Thoracic aorta (tissue), 2 donors: ENCODE measurements around the gene WDFY4. TPM values are rescaled to one million over a fixed set of nuclear protein-coding genes. Genes with fewer than 3 reads are reported as not detected.

Experiments
- ATAC-seq: fragments of 150-250 bp; one replicate; pipeline ENCODE4 v1.8.0; 2017; ENCODE audit warnings: low read depth; ENCODE audit not compliant: insufficient number of reproducible peaks, low FRiP score
- DNase-seq: peaks from one replicate; pipeline ENCODE4 v3.0.0-alpha.2; 2020; ENCODE audit warnings: low spot score
- H3K27ac ChIP-seq, 2 donors: fragments of 200-600 bp; sonication (generic); 1 replicate in 1 of 2; 2 replicates in 1 of 2; pipeline ENCODE4 v1.5.1; 2016; ENCODE audit warnings: mild to moderate bottlenecking in 2 of 2, moderate library complexity in 2 of 2
- H3K27me3 ChIP-seq: fragments of 200-600 bp; sonication (generic); replicated peaks from 2 replicates; pipeline ENCODE4 v1.6.0; 2016; ENCODE audit warnings: mild to moderate bottlenecking; ENCODE audit not compliant: insufficient read depth
- H3K36me3 ChIP-seq: fragments of 200-600 bp; sonication (generic); one replicate; pipeline ENCODE4 v1.5.1; 2016
- H3K4me1 ChIP-seq, 2 donors: fragments of 200-600 bp; sonication (generic); 1 replicate in 1 of 2; 2 replicates in 1 of 2; pipeline versions ENCODE4 v1.5.1 to v1.6.0; 2016; ENCODE audit warnings: low read depth in 2 of 2, mild to moderate bottlenecking in 1 of 2; ENCODE audit not compliant: control insufficient read depth in 1 of 2
- H3K4me3 ChIP-seq: fragments of 200-600 bp; sonication (generic); 2 replicates; pipeline ENCODE4 v1.5.1; 2016; ENCODE audit warnings: mild to moderate bottlenecking
- H3K9me3 ChIP-seq: fragments of 200-600 bp; sonication (generic); 2 replicates; pipeline ENCODE4 v1.5.1; 2016
- CTCF ChIP-seq: fragments of 200-600 bp; sonication (generic); IDR thresholded peaks from one replicate; pipeline ENCODE4 v1.5.1; 2019; ENCODE audit warnings: antibody characterized with exemption
- total RNA-seq, 2 donors: library from RNA; depleted of rRNA; stranded (reverse); fragments of >200 nt; gene quantifications; one replicate each; pipeline versions ENCODE4 v1.1.0 to v1.2.3, GENCODE V29; 2016

WDFY4 gene
- total RNA-seq, 2 donors from 2014 or later: 10.0 to 14.9 TPM

DNA sequence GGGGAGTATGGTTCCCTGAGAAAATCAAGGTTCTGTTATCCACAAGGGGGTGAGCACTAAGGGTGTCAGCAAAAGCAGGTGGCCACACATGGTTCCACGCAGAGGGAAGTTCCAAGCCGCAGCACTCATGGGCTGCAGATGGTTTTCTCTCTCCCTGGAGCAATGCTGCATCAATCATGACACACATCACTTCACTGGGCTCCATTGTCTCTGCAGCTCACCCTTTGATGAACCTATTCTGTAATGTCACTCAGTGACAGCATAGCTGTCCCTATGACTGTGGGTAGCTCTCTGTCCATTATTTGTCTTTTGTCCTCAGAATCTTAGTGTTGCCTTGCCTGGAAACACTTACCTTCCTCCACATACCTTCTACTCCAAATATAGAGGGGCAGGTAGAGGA lies 220.2 kb downstream of the WDFY4 start:
- TF ChIP-seq CTCF: no peak
- Histone ChIP-seq H3K36me3 (no peaks in the 10 kb centered on the region), H3K4me3 (no peak overlapping the region), H3K9me3 (no peaks in the 10 kb centered on the region), H3K27ac (no peak overlapping the region), H3K27me3 (no peaks in the 10 kb centered on the region), H3K4me1 (peaks cover 0 to 19% of the 10 kb centered on the region in 2 donors)
- DNase-seq (no peak), ATAC-seq (no peak)

GRCh38 chr10:48905311-48905710 lies 220.6 kb downstream of the WDFY4 start:
- no peaks in the 10 kb centered on the region for H3K27me3 ChIP-seq
- no peak overlapping the region for H3K27ac ChIP-seq
- TF ChIP-seq CTCF: no peak
- no peak for ATAC-seq
- no peaks in the 10 kb centered on the region for H3K36me3 ChIP-seq
- no peaks in the 10 kb centered on the region for H3K9me3 ChIP-seq
- H3K4me1 ChIP-seq: peaks cover 0 to 19% of the 10 kb centered on the region in 2 donors
- no peak overlapping the region for H3K4me3 ChIP-seq
- no peak for DNase-seq

- Histone ChIP-seq H3K4me3 (no peak overlapping the region), H3K9me3 (no peaks in the 10 kb centered on the region), H3K36me3 (no peaks in the 10 kb centered on the region), H3K27me3 (no peaks in the 10 kb centered on the region), H3K4me1 (peaks cover 0 to 11% of the 10 kb centered on the region in 2 donors), H3K27ac (no peak overlapping the region)
- DNase-seq: no peak
- ATAC-seq: no peak
- no peak for TF ChIP-seq CTCF
Measured at GRCh38 chr10:48906841-48907240, 222.2 kb downstream of the WDFY4 start.

- DNase-seq (no peak), ATAC-seq (no peak)
Measured at GRCh38 chr10:48907730-48908129, 223.1 kb downstream of the WDFY4 start.

DNA sequence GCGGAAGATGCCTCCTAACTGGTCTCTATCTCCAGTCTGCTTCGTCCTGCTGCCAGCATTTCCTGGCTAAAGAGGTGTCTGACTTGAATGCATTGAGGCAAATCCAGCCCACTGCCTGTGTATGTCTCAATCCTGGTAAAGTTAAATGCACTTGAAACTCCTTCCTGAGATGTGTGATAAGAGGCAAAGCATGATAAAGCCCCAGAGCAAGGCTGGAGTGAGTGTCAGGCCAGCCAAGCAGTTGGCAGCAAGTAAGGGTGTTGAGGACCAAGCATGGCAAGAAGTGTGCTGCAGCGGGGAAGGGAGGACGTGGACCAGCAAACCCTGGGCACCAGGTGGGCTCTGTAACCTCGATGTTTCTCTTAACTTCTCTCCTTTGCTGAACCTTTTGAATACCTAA lies 225.9 kb downstream of the WDFY4 start:
- Histone ChIP-seq H3K27ac (no peak overlapping the region), H3K4me3 (no peak overlapping the region), H3K4me1 (peaks cover 0 to 11% of the 10 kb centered on the region in 2 donors), H3K36me3 (no peaks in the 10 kb centered on the region), H3K27me3 (no peaks in the 10 kb centered on the region), H3K9me3 (no peaks in the 10 kb centered on the region)
- DNase-seq (no peak), ATAC-seq (no peak)
- TF ChIP-seq CTCF: no peak

More at GRCh38 chr10:48907730-48908129, 223.1 kb downstream of the WDFY4 start:
- Histone ChIP-seq H3K36me3 (no peaks in the 10 kb centered on the region), H3K4me1 (peaks cover 0 to 11% of the 10 kb centered on the region in 2 donors), H3K27ac (no peak overlapping the region), H3K27me3 (no peaks in the 10 kb centered on the region), H3K9me3 (no peaks in the 10 kb centered on the region), H3K4me3 (no peak overlapping the region)
- no peak for TF ChIP-seq CTCF
